Measurements from ENCODE around the gene KANK2.

GRCh38 chr19:11205939-11206570 lies 8.7 kb upstream of the KANK2 start:
- no peak for TF ChIP-seq EZH2 (IDR thresholded peaks at IDR 0.05; ENCODE audit: low read depth, unreplicated experiment)
- TF ChIP-seq, protein P1, sequence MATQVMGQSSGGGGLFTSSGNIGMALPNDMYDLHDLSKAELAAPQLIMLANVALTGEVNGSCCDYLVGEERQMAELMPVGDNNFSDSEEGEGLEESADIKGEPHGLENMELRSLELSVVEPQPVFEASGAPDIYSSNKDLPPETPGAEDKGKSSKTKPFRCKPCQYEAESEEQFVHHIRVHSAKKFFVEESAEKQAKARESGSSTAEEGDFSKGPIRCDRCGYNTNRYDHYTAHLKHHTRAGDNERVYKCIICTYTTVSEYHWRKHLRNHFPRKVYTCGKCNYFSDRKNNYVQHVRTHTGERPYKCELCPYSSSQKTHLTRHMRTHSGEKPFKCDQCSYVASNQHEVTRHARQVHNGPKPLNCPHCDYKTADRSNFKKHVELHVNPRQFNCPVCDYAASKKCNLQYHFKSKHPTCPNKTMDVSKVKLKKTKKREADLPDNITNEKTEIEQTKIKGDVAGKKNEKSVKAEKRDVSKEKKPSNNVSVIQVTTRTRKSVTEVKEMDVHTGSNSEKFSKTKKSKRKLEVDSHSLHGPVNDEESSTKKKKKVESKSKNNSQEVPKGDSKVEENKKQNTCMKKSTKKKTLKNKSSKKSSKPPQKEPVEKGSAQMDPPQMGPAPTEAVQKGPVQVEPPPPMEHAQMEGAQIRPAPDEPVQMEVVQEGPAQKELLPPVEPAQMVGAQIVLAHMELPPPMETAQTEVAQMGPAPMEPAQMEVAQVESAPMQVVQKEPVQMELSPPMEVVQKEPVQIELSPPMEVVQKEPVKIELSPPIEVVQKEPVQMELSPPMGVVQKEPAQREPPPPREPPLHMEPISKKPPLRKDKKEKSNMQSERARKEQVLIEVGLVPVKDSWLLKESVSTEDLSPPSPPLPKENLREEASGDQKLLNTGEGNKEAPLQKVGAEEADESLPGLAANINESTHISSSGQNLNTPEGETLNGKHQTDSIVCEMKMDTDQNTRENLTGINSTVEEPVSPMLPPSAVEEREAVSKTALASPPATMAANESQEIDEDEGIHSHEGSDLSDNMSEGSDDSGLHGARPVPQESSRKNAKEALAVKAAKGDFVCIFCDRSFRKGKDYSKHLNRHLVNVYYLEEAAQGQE (IDR thresholded peaks at IDR 0.05; ENCODE audit: unreplicated experiment): no peak

All from GM23338 (cell line).